GM19043 (cell line): ENCODE results near the gene EXOSC2.

ENCODE experiments used
- ATAC-seq: cut with Tn5 transposase; IDR thresholded peaks from one replicate; pipeline ENCODE4 v1.9.1; 2021; ENCODE audit warnings: low read depth; ENCODE audit not compliant: unreplicated experiment

The EXOSC2 gene

DNA sequence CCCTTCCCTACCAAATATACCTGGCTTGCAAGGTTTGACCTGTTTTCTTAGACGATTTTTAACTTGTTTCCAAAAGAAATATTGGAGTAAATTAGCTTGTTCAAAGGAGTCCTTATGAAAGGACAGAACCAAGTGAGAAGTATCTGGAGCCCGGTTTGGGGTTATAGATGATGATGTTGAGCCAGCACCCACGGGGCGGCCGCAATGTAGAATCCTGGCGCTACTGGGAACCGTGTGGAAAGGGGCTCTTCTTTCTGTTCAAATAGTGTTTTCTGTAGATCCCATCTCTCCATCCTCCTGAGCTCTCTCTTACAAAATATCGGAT, 517 bp upstream of the EXOSC2 start:
- ATAC-seq, result no peak

DNA sequence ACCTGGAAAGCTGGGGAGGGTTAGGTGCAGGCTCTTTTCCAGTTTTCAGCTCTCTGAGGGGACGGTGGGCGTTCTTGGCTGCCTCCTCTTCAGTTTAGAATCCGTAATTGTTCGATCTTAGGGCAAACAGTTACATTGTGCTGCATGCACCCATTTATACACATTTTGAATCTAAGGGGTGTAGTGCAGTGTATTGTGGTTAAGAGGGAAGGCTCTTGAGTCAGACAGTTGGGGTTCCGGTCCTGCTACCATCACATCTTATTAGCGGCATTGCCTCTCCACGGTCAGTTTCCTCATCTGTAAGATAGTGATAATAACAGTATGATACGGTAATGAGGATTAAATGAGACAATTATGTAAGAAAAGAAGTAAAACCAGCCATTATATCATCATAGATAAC, 625 bp downstream of the EXOSC2 start:
- ATAC-seq, result no peak

GRCh38 chr9:130696139-130696650, 2.6 kb downstream of the EXOSC2 start:
- no peak for ATAC-seq

DNA sequence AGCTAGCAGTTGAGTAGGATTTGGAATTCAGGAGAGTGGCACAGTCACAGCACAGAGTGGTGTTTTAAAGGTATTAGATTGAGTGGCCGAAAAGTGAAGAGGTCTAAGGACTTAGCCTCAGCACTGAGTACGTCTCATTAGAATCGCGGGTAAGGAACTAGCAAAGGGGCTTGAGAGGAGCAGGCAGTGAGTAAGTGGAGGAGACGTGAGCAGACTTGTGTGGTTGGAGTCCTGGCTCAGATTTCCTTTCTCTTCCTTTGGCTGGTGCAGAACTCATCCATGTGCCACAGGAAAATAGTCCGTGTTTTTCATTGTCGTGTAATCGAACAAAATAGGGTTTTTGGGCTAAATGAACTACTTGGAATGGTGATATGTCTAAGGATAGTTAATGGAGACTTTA, 3.4 kb downstream of the EXOSC2 start:
- ATAC-seq, result no peak

DNA sequence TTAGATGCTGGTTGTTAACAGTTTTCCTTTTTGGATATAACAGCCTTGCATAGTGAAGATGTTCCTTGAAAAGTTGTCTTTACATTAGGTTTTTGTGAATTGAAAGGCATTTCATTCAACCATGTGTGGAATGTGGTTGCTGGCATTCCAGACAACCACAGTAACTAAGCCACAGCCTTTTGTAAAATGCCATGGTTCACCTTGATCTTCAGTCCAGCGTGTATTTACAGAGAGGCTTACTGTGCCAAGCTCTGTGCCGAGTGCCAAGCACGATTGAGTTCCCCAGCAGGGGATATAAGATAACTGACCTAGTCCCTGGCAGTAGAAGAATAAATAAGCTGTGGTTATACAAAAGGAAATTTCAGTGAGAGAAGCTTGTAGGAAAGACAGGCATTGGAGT, 4.9 kb downstream of the EXOSC2 start:
- ATAC-seq, result no peak

- ATAC-seq, result no peak
Measured at GRCh38 chr9:130699047-130699446, 5.5 kb downstream of the EXOSC2 start.

DNA sequence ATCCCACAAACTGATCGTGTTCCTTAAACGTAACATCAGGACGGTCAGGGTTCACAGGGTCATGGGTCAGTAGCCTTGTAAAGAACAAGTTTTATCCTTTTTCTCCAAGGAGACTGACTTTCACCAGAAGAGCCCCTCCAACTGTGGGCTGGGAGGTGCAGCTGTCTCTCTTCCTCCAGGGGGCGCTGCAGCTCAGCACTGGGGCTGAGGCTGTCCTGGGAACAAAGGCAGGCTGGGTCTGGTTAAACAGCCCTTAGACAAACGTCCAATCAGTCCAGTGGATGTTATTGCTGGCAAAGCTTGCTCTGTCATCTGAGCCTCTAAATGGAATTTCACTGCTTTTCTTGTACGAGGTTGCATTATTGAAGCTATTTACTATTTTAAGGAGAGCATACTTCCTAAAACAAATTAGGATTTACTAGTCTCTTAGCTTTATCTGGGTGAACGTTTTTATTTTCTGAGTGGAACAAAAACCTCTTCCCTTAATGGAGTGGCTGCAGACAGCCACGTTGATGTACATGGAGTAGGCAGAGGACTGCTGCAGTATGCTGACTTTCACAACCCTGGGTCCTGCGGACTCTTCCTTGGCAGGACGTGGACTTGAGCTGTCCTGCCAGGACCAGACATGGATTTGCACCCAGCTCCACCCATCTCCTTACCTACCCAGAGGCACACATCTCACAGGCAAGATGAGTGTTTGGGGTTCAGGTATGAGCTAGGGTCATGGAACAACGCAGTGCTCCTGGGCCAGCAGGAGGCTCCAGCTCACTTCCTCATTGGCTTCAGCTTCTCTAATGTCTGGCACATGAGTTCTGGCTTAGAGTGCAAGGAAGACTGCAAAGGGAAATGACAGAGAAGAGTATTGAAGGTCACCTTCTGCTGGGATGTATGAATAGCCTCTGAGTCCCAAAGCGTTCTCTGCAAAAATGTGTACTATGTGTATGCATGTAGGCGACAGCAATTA, 7.8 kb downstream of the EXOSC2 start:
- ATAC-seq, result no peak

- ATAC-seq, result no peak
Measured at GRCh38 chr9:130703501-130703900, 9.9 kb downstream of the EXOSC2 start.

- ATAC-seq, result no peak
Measured at GRCh38 chr9:130707225-130707976, 13.8 kb downstream of the EXOSC2 start.

DNA sequence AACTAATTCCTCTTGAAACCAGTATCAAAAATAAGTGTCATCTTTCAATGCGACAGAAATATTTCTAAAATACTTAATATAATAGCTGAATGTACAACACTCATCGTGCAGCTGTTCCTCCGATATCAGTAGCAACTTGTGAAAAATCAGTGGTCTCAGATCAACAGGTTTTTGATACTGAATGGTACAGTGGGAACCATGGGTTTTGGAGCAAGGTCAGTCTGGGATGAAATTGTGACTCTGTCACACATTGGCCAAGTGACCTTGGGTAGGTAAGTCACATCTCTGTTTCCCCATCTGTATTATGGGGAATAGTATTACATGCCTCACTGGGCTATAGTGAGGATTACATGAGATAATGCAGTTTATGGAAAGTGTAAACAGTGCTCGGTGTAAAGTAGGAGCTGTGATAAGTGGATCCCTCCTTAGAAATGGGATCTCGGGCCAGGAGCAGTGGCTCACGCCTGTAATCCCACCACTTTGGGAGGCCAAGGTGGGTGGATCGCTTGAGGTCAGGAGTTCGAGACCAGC, 17.3 kb downstream of the EXOSC2 start:
- no peak for ATAC-seq

GRCh38 chr9:130711469-130711868, 17.9 kb downstream of the EXOSC2 start:
- ATAC-seq, result no peak

DNA sequence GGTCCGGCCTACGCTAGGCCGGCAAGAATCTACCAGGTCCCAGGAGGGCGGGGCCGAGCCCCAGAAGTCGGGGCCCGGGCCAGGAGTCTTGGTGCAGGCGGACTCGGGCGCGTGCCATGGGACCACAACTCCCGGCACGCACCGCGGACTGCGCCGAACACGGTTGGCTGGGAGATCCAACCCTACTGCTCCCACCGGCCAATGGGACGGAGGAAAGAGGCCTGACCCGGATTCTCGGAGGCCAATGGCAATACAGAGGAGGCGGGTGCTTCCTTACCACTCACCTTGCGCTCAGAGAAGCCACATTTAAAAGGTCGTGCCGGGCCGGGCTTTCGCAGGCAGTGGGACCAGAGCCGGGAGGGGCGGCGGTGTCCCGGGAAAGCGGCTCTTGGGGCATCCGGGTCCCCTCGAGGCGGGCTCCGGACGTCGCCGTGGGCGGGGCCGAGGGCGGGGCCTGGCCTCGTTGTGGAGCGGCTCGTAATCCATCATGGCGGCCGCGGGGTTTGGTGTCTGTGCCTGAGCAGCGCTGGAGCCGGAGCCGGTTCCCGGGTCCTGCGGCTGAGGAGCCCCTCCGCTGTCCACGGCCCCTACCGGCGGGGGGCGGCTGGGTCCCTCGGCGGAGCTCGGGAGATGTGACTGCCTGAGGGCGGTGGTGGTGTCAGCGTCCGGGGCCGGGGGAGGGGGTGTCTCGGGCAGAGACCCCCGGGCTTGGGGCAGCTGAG, 19.1 kb downstream of the EXOSC2 start:
- ATAC-seq, result peak; percentile 96

DNA sequence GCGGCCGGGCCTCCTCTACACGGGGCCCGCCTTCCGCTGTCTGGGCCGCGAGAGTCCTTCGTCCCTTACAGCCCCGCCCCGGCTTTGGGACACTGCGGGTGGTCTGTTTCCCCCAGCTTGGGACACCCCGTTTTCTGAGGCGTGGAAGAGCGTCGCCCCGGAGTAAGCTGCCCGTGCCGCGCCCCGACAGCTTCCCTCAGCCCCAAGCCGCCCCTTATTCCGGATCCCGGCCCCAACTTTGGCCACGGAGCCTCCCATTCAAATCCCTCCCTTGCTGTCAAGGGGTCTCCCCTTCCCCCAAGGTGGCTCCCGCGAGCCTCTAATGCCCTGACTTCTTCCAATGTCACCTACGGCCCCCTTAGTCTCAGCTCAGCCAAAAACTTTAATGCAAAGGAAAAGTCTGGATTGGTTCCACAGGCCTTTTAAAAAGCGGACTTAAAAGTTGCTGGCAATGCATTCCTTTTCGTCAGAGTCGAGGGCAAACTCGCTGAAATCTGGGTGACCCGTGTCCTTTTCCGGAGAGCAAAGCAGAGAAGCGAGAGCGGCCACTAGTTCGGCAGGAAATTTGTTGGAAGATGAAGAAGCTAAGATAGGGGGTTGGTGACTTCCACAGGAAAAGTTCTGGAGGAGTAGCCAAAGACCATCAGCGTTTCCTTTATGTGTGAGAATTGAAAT, 19.8 kb downstream of the EXOSC2 start:
- ATAC-seq, result no peak

DNA sequence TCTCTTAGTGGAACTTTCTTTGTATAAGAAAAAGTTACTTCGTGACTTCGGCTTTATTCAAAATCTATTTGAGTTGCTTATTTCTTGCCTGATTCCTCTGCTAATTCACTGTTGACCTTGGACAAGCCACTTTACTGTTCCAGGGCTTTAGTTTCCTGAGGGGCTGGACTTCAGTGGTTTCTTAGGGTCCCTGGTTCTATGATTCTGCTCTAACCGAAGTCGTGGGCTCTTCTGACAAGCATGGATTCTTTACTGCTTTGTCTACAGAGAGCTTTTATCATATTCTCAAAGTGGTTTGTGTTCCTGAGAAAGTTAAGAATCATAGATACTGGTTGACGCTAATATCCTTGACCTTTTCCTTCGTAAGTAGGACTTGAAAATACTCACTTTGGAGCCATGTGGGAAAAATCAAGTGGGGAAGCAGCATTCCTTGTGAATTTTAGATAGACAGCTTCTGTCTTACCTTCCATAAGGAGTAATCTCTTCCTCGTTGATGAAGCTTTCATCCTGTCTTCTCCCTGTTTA, 21.1 kb downstream of the EXOSC2 start:
- no peak for ATAC-seq

DNA sequence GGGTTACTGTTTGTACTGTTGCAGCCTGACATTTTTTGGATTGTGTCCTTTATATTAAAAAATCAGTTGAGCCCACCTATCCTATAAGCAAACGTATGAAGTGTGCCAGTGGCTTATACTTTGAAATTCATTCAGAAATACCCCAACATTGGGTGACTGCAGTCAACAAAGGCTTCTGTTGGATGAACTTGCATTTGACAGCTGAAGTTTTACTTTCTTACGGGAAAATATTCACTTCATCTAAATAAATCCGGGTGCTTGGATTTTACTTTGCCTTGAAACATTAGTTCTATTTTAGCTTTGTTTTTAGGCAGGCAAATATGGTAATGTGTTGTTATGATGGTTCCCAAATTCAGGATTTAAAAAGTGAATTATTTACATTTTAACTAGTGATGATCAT, 21.7 kb downstream of the EXOSC2 start:
- ATAC-seq, result no peak

DNA sequence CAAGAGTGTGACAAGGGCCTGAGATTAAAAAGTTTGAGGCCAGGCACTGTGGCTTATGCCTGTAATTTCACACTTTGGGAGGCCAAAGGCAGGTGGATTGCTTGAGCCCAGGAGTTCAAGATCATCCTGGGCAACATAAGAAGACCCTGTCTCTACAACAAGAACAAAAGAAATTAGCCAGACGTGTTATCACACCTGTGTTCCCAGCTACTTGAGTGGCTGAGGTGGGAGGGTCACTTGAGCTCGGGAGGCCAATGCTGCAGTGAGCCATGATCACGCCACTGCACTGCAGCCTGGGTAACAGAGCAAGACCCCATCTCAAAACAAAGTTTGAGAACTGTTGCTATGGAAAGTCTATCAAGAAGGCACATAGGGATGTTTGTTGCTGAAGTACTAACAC, 25.0 kb downstream of the EXOSC2 start:
- no peak for ATAC-seq

DNA sequence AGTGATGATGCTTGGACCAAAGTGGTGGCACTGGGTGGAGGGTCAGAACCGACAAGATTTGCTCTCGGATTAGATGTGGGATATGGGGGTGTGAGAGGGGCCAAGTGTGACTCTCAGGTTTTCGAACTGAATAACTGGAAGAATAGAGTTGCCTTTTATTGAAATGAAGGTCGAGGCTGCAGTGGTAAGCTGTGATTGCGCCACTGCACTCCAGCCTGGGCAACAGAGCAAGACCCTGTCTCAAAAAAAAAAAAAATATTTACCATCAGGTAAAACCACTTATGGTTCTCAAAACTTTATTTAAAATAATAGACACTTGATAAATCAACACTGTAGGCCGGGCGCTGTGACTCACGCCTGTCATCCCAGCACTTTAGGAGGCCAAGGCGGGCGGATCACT, 27.2 kb downstream of the EXOSC2 start:
- no peak for ATAC-seq

DNA sequence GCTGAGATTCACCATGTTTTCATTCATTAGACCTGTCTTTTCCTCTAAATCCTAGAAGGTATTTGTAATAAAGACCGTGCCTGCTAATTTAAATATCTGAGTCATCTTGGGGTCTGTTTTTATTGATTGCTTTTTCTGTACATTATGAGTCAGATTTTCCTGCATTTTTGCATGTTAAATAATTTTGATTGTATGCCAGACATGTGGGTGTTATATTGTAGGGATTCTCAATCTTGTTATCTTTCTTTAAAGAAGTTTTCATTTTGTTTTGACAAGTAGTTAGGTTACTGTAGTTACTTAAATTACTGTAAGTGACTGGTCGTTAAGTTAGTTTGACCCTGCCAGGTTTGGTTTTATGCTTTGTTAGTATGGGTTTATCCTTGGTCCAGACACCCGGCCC, 35.1 kb downstream of the EXOSC2 start:
- no peak for ATAC-seq

GRCh38 chr9:130729145-130729544, 35.6 kb downstream of the EXOSC2 start:
- ATAC-seq, result no peak

- ATAC-seq, result no peak
Measured at GRCh38 chr9:130731355-130731754, 37.8 kb downstream of the EXOSC2 start.
